HepG2 (cell line): Measurements from ENCODE around the gene KDM1B. TPM values are rescaled to one million over a fixed set of nuclear protein-coding genes. Genes with fewer than 3 reads are reported as not detected.

Source experiments
- CBFB ChIP-seq: sonication (generic); formaldehyde crosslinking; IDR thresholded peaks from 2 replicates; pipeline ENCODE4 v1.4.0; 2020; ENCODE audit warnings: missing genetic modification reagents
- HMGXB3 ChIP-seq: sonication (generic); formaldehyde crosslinking; IDR thresholded peaks from 2 replicates; pipeline ENCODE4 v1.4.0; 2020; ENCODE audit warnings: missing genetic modification reagents, borderline replicate concordance
- HMGXB4 ChIP-seq, 2 experiments: sonication (generic) in 1 of 2; formaldehyde crosslinking in 1 of 2; IDR thresholded peaks; 2 replicates each; pipeline versions ENCODE4 v1.4.0 to v1.6.1; 2018 to 2020; ENCODE audit warnings: missing genetic modification reagents in 2 of 2, borderline replicate concordance in 1 of 2, low read depth in 1 of 2, mild to moderate bottlenecking in 1 of 2, missing biosample characterization in 1 of 2
- JUND ChIP-seq: sonication (generic); formaldehyde crosslinking; IDR thresholded peaks from 2 replicates; pipeline ENCODE4 v1.8.0; 2022; ENCODE audit warnings: mild to moderate bottlenecking, missing genetic modification reagents
- KDM6A ChIP-seq: IDR thresholded peaks from 2 replicates; pipeline ENCODE4 v1.6.1; 2016; ENCODE audit warnings: low read depth
- KLF12 ChIP-seq: sonication (generic); formaldehyde crosslinking; IDR thresholded peaks from 2 replicates; pipeline ENCODE4 v1.4.0; 2020; ENCODE audit warnings: missing genetic modification reagents, borderline replicate concordance
- RBM39 ChIP-seq: fragments of 200-400 bp; formaldehyde crosslinking; IDR thresholded peaks from one replicate; pipeline ENCODE4 v1.6.1; 2018; ENCODE audit warnings: antibody characterized with exemption, mild to moderate bottlenecking, low read depth, low read length; ENCODE audit not compliant: poor library complexity, severe bottlenecking
- SOX5 ChIP-seq: IDR thresholded peaks from 2 replicates; pipeline ENCODE4 v1.6.1; 2016; ENCODE audit warnings: borderline replicate concordance
- TIGD3 ChIP-seq: sonication (generic); formaldehyde crosslinking; IDR thresholded peaks from 2 replicates; pipeline ENCODE4 v1.5.1; 2020; ENCODE audit warnings: mild to moderate bottlenecking, missing genetic modification reagents, borderline replicate concordance
- ZBTB39 ChIP-seq: sonication (generic); formaldehyde crosslinking; IDR thresholded peaks from 2 replicates; pipeline ENCODE4 v1.5.0; 2020; ENCODE audit warnings: missing genetic modification reagents
- ZFP41 ChIP-seq: sonication (generic); formaldehyde crosslinking; IDR thresholded peaks from 2 replicates; pipeline ENCODE4 v1.4.0; 2020; ENCODE audit warnings: mild to moderate bottlenecking, missing genetic modification reagents, borderline replicate concordance
- ZFP91 ChIP-seq: sonication (generic); formaldehyde crosslinking; IDR thresholded peaks from 2 replicates; pipeline ENCODE4 v1.9.0; 2022; ENCODE audit warnings: missing genetic modification reagents, mild to moderate bottlenecking, borderline replicate concordance
- ZNF10 ChIP-seq: sonication (generic); formaldehyde crosslinking; IDR thresholded peaks from 2 replicates; pipeline ENCODE4 v1.4.0; 2020; ENCODE audit warnings: mild to moderate bottlenecking, low read depth, missing genetic modification reagents, borderline replicate concordance
- ZNF224 ChIP-seq: sonication (generic); formaldehyde crosslinking; IDR thresholded peaks from 2 replicates; pipeline ENCODE4 v1.5.0; 2020; ENCODE audit warnings: mild to moderate bottlenecking, missing genetic modification reagents
- polyA plus RNA-seq, 8 experiments: library from polyadenylated mRNA; depleted of rRNA in 3 of 8; stranded (reverse) in 7 of 8; unstranded in 1 of 8; fragments of >200 nt; fragmentation: Illumina TruSeq in 4 of 8; extraction: Trizol in 4 of 8; gene quantifications; 2 replicates each; pipeline versions ENCODE4 v1.2.1 to v1.2.3, GENCODE V29; 2011 to 2016; ENCODE audit warnings: low read depth in 4 of 8, missing spikeins in 1 of 8, mixed read lengths in 1 of 8; ENCODE audit not compliant: insufficient read depth in 1 of 8
- total RNA-seq, 5 experiments: library from RNA; depleted of rRNA; stranded (reverse); fragments of >200 nt; fragmentation: Illumina TruSeq; extraction: Trizol; gene quantifications; 2 replicates each; pipeline ENCODE4 v1.2.3, GENCODE V29; 2016; ENCODE audit warnings: low read depth in 1 of 5

The KDM1B gene
- total and polyA plus RNA-seq, 2 of the 13 experiments (the other 11 are each of a cell fraction or from before 2014, with no cell fraction given), result 9.8 to 13.2 TPM

GRCh38 chr6:18122128-18123093, 32.8 kb upstream of the KDM1B start, which contains the start of gene NHLRC1 (continued):
- peak; percentile 93 for TF ChIP-seq HMGXB3 (CRISPR knock-in tag)
- TF ChIP-seq RBM39, result peak; percentile 65
- TF ChIP-seq ZFP91, result peak; percentile 98
- TF ChIP-seq KDM6A (CRISPR knock-in tag), result no peak
- TF ChIP-seq JUND, result peak; percentile 89
- peak; percentile 84; the same call in 1 of the 2 replicates for TF ChIP-seq TIGD3 (CRISPR knock-in tag)
- no peak for TF ChIP-seq KLF12 (CRISPR knock-in tag)
- peak; percentile 94; the same call in 1 of the 2 replicates for TF ChIP-seq ZFP41 (CRISPR knock-in tag)
- TF ChIP-seq CBFB (CRISPR knock-in tag), result peak; percentile 97
- TF ChIP-seq ZNF10 (CRISPR knock-in tag), result no peak
- TF ChIP-seq SOX5 (CRISPR knock-in tag), result peak; percentile 87
- TF ChIP-seq ZBTB39, result 0 out of 2 replicates have a peak, but pooled peaks have one; percentile 45
- TF ChIP-seq HMGXB4 (CRISPR knock-in tag; IDR thresholded peaks at IDR 0.05; ENCODE audit: borderline replicate concordance in 1 of 2, low read depth in 1 of 2), result peak; percentile 98 to 99
- TF ChIP-seq ZNF224 (CRISPR knock-in tag), result peak; percentile 96; the same call in 1 of the 2 replicates
